NCI-H1694 treated with DMSO at 0.1 percent for 48 hours (cell line): ENCODE data around the gene YEATS2.
"Not testable (repeated sequence)": the region's sequence is repeated elsewhere in the genome, so short reads cannot be mapped to it uniquely, and the experiment has no call there.

Source experiments
- DNase-seq: peaks from one replicate; lab custom pipeline; 2025; lab: John Stamatoyannopoulos, UW

YEATS2 gene

DNA sequence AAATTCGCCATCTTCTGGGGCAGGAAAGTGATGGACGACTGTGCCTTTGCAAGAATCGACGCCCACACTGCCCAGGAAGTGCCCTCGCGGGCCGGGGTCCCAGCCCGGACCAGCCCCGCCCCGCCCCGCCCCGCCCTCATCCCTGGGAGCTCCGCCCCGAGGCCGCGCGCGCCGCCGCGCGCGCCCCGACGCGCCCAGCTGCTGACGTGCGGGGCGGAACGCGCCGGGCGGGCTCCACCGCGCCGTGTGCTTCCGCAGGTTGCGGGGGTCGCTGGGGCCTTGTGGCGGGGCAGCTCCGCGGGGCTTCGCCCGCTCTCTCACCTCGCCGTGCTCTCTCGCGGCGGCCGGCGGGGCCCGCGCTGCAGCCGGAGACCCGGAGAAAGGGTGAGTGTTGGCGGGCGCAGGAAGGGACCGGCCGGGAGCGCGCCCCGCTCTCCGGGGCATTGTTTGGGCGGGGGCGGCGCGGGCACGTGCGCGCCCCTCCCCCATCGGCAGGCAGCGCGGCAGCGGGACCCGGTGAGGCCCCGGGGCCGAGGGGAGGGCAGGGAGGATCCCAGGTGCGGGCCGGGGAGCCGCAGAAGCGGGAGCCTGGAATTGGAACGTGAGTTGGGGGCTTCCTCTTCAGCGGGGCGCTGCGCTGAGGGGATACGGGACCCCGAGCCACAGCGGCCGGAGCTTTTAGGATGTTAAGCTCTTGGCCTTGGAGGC is at the start of gene YEATS2:
Gene YEATS2, plus strand, starts transcription at position 188 of the 708 bp plus-strand sequence. CDS start 17,366 bp downstream, outside the sequence.
- DNase-seq = peak; percentile 76

- DNase-seq = no peak
Observed at GRCh38 chr3:183650554-183650953, 47.0 kb upstream of the YEATS2 start.

GRCh38 chr3:183653209-183654064 is 44.2 kb upstream of the YEATS2 start:
- DNase-seq = no peak

DNA sequence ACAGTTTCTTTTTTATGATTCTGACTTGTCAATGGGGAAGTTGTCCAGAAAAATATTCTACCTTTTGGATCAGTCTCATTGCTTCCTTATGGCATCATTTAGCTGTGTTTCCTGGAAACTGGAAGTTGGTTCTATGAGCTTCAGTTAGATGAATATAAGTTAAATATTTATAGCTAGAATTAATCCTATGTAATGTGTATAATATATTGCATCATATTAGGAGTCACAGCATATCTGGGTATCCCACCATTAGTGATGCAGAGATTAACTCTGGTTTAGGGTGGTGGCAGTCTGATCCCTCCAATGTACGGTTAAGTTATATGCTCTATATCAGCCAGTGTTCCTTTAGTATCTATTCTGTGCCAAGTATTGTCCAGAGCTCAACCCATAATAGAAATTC is 42.9 kb upstream of the YEATS2 start:
- DNase-seq = no peak

DNA sequence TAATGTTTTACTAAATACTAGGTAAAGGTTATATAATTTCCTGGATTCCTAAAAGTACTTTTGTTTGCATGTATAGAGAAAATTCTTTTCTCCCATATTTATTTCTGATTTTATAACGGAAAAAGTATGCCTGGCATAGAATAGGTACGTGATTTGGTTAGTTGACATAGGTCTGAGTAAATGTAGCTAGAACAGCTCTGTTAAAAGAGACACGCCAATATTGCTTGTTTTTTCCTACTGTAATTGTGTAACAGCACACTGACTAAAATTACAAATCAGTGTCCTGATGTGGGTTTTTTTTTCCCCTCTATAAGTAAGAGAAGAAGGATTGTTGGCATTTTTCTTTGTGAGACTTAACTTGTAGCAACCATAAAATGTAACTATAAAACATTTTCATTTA is 35.5 kb upstream of the YEATS2 start:
- no peak for DNase-seq

DNA sequence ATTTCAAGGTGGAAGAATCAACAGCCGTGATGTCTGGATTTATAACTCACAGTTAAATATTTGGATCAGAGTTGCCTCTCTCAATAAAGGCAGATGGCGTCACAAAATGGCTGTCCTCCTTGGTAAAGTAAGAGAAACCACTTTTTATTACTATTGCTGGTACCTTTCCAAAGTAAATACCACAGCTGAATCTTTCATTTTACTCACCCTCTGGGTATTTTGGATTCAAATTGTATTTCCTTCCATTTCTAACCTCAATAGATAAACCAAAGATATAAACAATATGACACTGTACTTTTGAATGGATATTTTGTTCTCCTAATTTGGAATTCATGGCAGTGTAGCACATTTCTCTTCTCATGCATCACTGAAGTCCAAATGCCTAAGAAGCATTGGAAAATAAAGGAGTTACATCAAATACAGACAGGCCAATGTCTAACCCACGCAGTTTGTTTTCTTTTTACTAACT is 32.6 kb upstream of the YEATS2 start:
- no peak for DNase-seq

- DNase-seq = no peak
Observed at GRCh38 chr3:183680061-183680460, 17.5 kb upstream of the YEATS2 start.

DNA sequence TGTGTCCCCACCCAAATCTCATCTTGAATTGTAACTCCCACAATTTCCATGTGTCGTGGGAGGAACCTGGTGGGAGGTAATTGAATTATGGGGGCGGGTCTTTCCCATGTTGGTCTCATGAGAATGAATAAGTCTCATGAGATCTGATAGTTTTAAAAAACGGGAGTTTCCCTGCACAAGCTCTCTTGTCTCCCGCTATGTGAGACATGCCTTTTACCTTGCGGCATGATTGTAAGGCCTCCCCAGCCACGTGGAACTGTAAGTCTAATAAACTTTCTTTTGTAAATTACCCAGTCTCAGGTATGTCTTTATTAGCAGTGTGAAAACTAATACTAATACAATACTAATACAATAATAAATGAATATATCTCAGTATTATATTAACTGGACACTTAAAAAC is 9.9 kb upstream of the YEATS2 start:
- no peak for DNase-seq

GRCh38 chr3:183688874-183689273 is 8.7 kb upstream of the YEATS2 start:
- no peak for DNase-seq

DNA sequence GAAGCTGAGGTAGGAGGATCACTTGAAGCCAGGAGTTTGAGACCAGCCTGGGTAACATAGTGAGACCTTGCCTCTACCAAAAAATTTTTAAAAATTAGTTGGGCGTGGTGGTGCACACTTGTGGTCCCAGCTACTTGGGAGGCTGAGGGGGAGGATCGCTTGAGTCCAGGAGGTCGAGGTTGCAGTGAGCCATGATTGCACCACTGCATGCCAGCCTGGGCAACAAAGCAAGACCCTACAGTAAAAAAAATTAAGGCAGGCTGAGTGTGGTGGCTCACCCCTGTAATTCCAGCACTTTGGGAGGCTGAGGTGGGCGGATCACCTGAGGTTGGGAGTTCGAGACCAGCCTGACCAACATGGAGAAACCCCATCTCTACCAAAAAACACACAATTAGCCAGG is 8.0 kb upstream of the YEATS2 start:
- not testable (repeated sequence) for DNase-seq

- no peak for DNase-seq
Observed at GRCh38 chr3:183690402-183690995, 7.1 kb upstream of the YEATS2 start.

- no peak for DNase-seq
Observed at GRCh38 chr3:183692436-183692835, 5.2 kb upstream of the YEATS2 start.

GRCh38 chr3:183695569-183696364 is 1.8 kb upstream of the YEATS2 start:
- DNase-seq = no peak

DNA sequence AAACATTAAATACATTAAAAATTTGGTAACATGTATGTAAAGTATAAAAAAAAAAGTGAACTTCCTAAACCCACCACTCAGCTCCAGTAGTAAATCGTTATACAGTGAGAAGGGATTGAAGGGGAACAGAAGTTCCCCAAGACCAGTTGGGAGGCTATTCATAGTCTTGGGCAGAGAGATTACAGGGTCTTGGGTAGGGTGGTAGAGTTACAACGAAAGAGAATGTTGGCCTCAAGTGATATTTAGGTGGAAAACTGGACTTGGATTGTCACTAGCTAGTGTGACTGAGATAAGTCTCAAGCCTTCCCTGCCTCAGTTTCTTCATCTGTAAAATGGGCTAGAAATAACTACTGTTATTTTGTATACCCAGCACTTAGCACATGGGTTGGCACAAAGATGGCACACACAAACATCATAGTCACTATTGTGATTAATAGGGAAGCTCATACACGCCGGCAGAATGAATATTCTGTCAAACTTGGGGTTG is 431 bp upstream of the YEATS2 start:
- no peak for DNase-seq

- DNase-seq = no peak
Observed at GRCh38 chr3:183698318-183698751, 738 bp downstream of the YEATS2 start.

GRCh38 chr3:183698756-183699155 is 1.2 kb downstream of the YEATS2 start:
- peak; percentile 35 for DNase-seq

DNA sequence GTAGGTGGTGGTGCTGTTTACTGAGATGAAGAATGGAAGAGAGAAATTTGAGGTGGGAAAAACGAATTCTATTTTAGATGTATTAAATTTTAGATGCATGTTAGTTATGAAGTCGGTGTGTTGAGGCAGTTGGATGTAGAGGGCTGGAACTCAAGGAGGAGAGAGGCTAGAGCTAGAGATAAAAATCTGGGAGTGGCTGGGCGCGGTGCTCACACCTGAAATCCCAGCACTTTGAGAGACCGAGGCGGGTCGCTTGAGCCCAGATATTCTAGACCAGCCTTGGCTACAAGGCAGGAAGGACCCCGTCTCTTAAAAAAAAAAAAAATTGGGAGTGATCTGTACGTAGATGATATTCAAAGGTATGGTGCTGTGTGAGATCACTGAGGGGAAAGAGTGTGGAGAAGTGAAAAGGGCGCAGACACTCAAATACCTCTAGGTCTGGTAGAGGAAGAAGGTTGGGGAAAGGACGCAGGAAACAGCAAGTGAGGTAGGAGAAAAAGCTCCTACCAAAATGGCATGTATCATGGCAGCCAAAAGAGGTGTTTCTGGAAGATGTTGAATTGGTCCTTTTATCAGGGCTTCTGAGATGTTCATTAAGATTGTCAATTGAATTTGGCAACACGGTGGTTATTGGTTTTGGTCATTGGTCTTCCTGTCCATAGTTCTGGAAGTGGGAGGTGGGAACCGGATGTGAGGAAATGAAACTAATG is 1.8 kb downstream of the YEATS2 start:
- no peak for DNase-seq

DNA sequence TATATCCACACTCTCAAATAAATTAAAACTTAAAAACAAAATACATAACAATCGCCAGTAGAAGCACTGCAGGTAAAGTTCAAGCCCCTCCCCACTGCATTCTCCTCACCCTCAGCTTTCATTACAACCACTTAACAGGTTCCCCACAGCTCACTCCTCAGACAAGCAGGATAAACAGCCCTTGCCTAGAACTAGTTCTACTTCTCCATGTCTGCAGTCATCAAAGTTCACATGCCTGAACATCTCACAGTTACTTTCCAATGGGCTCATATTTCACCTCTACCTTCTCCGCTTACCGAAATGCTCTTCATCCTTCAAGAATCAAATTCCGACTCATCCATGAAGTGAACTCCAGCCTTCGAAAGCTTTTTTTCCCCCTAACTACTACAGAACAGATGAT is 4.1 kb downstream of the YEATS2 start:
- no peak for DNase-seq

- not testable (repeated sequence) for DNase-seq
Observed at GRCh38 chr3:183703892-183704291, 6.3 kb downstream of the YEATS2 start.

- no peak for DNase-seq
Observed at GRCh38 chr3:183710231-183710630, 12.6 kb downstream of the YEATS2 start.

DNA sequence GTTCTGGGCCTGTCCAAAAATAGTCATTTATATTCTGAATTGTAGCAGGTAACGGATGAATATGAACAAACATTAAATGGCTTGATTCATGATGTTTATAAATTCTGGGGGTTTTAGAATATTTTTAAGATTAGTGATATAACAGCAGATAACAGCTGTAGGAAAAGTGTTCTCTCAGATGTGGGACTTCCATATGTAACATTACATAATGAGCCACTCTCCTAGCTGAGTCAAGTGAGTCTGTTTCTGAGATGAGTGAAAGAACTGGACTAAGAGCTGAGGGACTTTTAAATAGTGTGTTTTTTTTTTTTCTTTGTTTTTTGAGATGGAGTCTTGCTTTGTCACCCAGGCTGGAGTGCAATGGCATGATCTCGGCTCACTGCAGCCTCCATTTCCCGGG is 13.9 kb downstream of the YEATS2 start:
- no peak for DNase-seq
